B cell (primary cell): ENCODE measurements around the gene CTXND2. TPM values are rescaled to one million over a fixed set of nuclear protein-coding genes. Genes with fewer than 3 reads are reported as not detected.
"Not testable (repeated sequence)": the region's sequence is repeated elsewhere in the genome, so short reads cannot be mapped to it uniquely, and the experiment has no call there.

Experiments
- ATAC-seq: fragments of 200-7000 bp; cut with Tn5 transposase; one replicate; pipeline ENCODE4 v1.10.0; 2021; ENCODE audit warnings: low read depth, mild to moderate bottlenecking, moderate number of reproducible peaks, moderate library complexity
- CTCF ChIA-PET: fragments of 350-600 bp; sonication (Branson Sonifier 250); formaldehyde crosslinking; loops from one replicate; lab custom pipeline; 2021; ENCODE audit warnings: antibody characterized with exemption, inconsistent platforms; lab: Charles Lee
- POLR2A ChIA-PET: fragments of 350-600 bp; sonication (Branson Sonifier 250); formaldehyde crosslinking; loops from one replicate; lab custom pipeline; 2021; ENCODE audit warnings: antibody characterized with exemption; lab: Charles Lee
- DNase-seq: peaks from one replicate; pipeline ENCODE4 v3.0.0; 2013
- H2AFZ ChIP-seq: 2 replicates; pipeline ENCODE4 v1.6.1; 2012; ENCODE audit warnings: mild to moderate bottlenecking, low read depth, low read length; ENCODE audit not compliant: insufficient read depth, poor library complexity, severe bottlenecking
- H3K27ac ChIP-seq, 2 donors: 1 replicate in 1 of 2; 2 replicates in 1 of 2; pipeline ENCODE4 v1.5.1; 2012 to 2013; ENCODE audit warnings: low read length in 2 of 2, mild to moderate bottlenecking in 2 of 2, moderate library complexity in 1 of 2
- H3K27me3 ChIP-seq, 4 experiments: fragments of 200-600 bp in 1 of 4; sonication (generic) in 1 of 4; replicated peaks in 1 of 4; 1 replicate in 2 of 4; 2 replicates in 2 of 4; pipeline versions ENCODE4 v1.6.1 to v1.7.0; 2013 to 2016; ENCODE audit warnings: low read length in 3 of 4, mild to moderate bottlenecking in 2 of 4, mixed read lengths in 1 of 4, moderate library complexity in 1 of 4; ENCODE audit not compliant: insufficient read depth in 4 of 4, control insufficient read depth in 3 of 4; ENCODE audit errors: control extremely low read depth in 1 of 4
- H3K36me3 ChIP-seq, 2 experiments: replicated peaks in 1 of 2; 1 replicate in 1 of 2; 2 replicates in 1 of 2; pipeline versions ENCODE4 v1.6.1 to v1.7.1; 2013; ENCODE audit warnings: low read length in 1 of 2; ENCODE audit not compliant: insufficient read depth in 2 of 2, control insufficient read depth in 1 of 2; ENCODE audit errors: control extremely low read depth in 1 of 2, extremely low read depth in 1 of 2
- H3K4me1 ChIP-seq, 2 donors: fragments of 200-600 bp in 1 of 2; sonication (generic) in 1 of 2; 1 replicate in 1 of 2; 2 replicates in 1 of 2; pipeline versions ENCODE4 v1.5.1 to v1.6.1; 2013 to 2017; ENCODE audit warnings: low read length in 2 of 2; ENCODE audit not compliant: control insufficient read depth in 2 of 2, insufficient read depth in 2 of 2
- H3K4me2 ChIP-seq: replicated peaks from 2 replicates; pipeline ENCODE3; 2012; ENCODE audit warnings: mild to moderate bottlenecking, low read depth, low read length; ENCODE audit not compliant: poor library complexity, severe bottlenecking
- H3K4me3 ChIP-seq, 5 experiments: fragments of 200-600 bp in 1 of 5; sonication (generic) in 1 of 5; 1 replicate in 3 of 5; 2 replicates in 2 of 5; pipeline versions ENCODE4 v1.5.1 to v1.7.0; 2011 to 2016; ENCODE audit warnings: low read length in 4 of 5, mild to moderate bottlenecking in 4 of 5, low read depth in 2 of 5, control low read depth in 1 of 5, moderate library complexity in 1 of 5; ENCODE audit not compliant: insufficient read depth in 1 of 5; ENCODE audit errors: control extremely low read depth in 1 of 5, extremely low read depth in 1 of 5
- H3K79me2 ChIP-seq: fragments of 200-600 bp; sonication (generic); one replicate; pipeline ENCODE4 v1.6.0; 2016; ENCODE audit warnings: low read length; ENCODE audit not compliant: control insufficient read depth, insufficient read depth
- H3K9ac ChIP-seq: fragments of 200-600 bp; sonication (generic); 2 replicates; pipeline ENCODE4 v1.6.1; 2017; ENCODE audit warnings: mild to moderate bottlenecking, low read length, moderate library complexity
- H3K9me3 ChIP-seq, 3 donors: one replicate each; pipeline versions ENCODE4 v1.6.1 to v1.7.1; 2013; ENCODE audit warnings: low read length in 2 of 3; ENCODE audit not compliant: control insufficient read depth in 2 of 3, insufficient read depth in 1 of 3; ENCODE audit errors: control extremely low read depth in 1 of 3
- H4K20me1 ChIP-seq: 2 replicates; pipeline ENCODE4 v1.6.0; 2012; ENCODE audit warnings: mild to moderate bottlenecking, low read length; ENCODE audit not compliant: insufficient read depth, control insufficient read depth, poor library complexity, severe bottlenecking
- H3K27ac Mint-ChIP-seq: one replicate; pipeline ENCODE4 v1.8.0; 2021; ENCODE audit warnings: mixed read lengths
- H3K27me3 Mint-ChIP-seq: one replicate; pipeline ENCODE4 v1.8.0; 2021; ENCODE audit warnings: mixed read lengths
- H3K4me1 Mint-ChIP-seq: one replicate; pipeline ENCODE4 v1.8.0; 2021; ENCODE audit warnings: mixed read lengths
- H3K4me3 Mint-ChIP-seq: one replicate; pipeline ENCODE4 v1.8.0; 2021; ENCODE audit warnings: mixed read lengths
- H3K9me3 Mint-ChIP-seq: one replicate; pipeline ENCODE4 v1.8.0; 2022; ENCODE audit warnings: mixed read lengths; ENCODE audit not compliant: insufficient read depth
- CTCF ChIP-seq: fragments of 200-600 bp; IDR thresholded peaks from one replicate; pipeline ENCODE4 v1.8.0; 2022; ENCODE audit warnings: antibody characterized with exemption, mild to moderate bottlenecking
- EZH2 ChIP-seq: IDR thresholded peaks from 2 replicates; pipeline ENCODE4 v1.6.1; 2012; ENCODE audit warnings: borderline replicate concordance, low read depth, mild to moderate bottlenecking, moderate library complexity, low read length; ENCODE audit not compliant: insufficient read depth, poor library complexity, severe bottlenecking
- WGBS: methylation state at CpG from one replicate; pipeline ENCODE4 v1.1.5; 2013; ENCODE audit warnings: missing lambda C conversion rate; ENCODE audit not compliant: insufficient coverage; 5-methylcytosine and 5-hydroxymethylcytosine counted together
- intact Hi-C: fragments of 100-400 bp; cut with micrococcal nuclease; formaldehyde crosslinking; loops from one replicate; pipeline ENCODE4 v1.10.0; 2022
- polyA plus RNA-seq: library from polyadenylated mRNA; depleted of rRNA; stranded (reverse); fragments of >200 nt; gene quantifications from 2 replicates; pipeline ENCODE4 v1.2.3, GENCODE V29; 2012
- total RNA-seq, 2 donors: library from RNA; stranded (reverse); fragments of 120-200 nt in 1 of 2; gene quantifications; 1 replicate in 1 of 2; 2 replicates in 1 of 2; pipeline versions ENCODE4 v1.2.3 to v1.2.4, GENCODE V29; 2013 to 2022

The CTXND2 gene
- total and polyA plus RNA-seq, 2 donors (not counting 1 experiment from before 2014, with no cell fraction given): not detected

- Histone ChIP-seq H3K79me2 (no peaks in the 10 kb centered on the region), H3K27me3 (no peaks in the 10 kb centered on the region), H3K9me3 (no peaks in the 10 kb centered on the region), H3K4me1 (peaks cover 25 to 26% of the 10 kb centered on the region in 2 donors), H3K4me2 (no peak overlapping the region), H3K27ac (no peak overlapping the region), H4K20me1 (no peaks in the 10 kb centered on the region), H3K4me3 (no peak overlapping the region), H3K36me3 (no peaks in the 10 kb centered on the region), H3K9ac (no peak overlapping the region), H2AFZ (no peak overlapping the region)
- Mint-ChIP-seq H3K9me3 (no peaks in the 10 kb centered on the region), H3K4me1 (peaks cover 24% of the 10 kb centered on the region), H3K27me3 (no peaks in the 10 kb centered on the region), H3K27ac (no peak overlapping the region), H3K4me3 (no peak overlapping the region)
- ChIA-PET CTCF (no interaction called here), POLR2A (interaction anchor here (0.6 kb wide), 1 partner anchor 154 kb away, joined by 3 read pairs; no protein-coding TSS in a partner anchor)
- intact Hi-C loops: no loop called here
- TF ChIP-seq EZH2 (no peak), CTCF (no peak)
- no peak for DNase-seq
- no peak for ATAC-seq
- 100% methylated on average over 2 of the region's 3 CpGs for WGBS
Observed at GRCh38 chr1:150893336-150893913, 6.5 kb downstream of the CTXND2 start.

GRCh38 chr1:150895618-150896017 lies 8.7 kb downstream of the CTXND2 start:
- no peak overlapping the region for H3K4me3 Mint-ChIP-seq
- no peak overlapping the region for H3K27ac Mint-ChIP-seq
- intact Hi-C loops: no loop called here
- DNase-seq: no peak
- WGBS: 97% methylated on average over 4 of the region's 4 CpGs
- H4K20me1 ChIP-seq: no peaks in the 10 kb centered on the region
- no peaks in the 10 kb centered on the region for H3K27me3 Mint-ChIP-seq
- no peaks in the 10 kb centered on the region for H3K79me2 ChIP-seq
- no peak for ATAC-seq
- H3K27ac ChIP-seq: no peak overlapping the region
- no peaks in the 10 kb centered on the region for H3K27me3 ChIP-seq
- H3K4me3 ChIP-seq: no peak overlapping the region
- H3K4me2 ChIP-seq: no peak overlapping the region
- H3K36me3 ChIP-seq: no peaks in the 10 kb centered on the region
- H3K9me3 Mint-ChIP-seq: no peaks in the 10 kb centered on the region
- H3K4me1 ChIP-seq: peaks cover 5 to 10% of the 10 kb centered on the region in 2 donors
- ChIA-PET CTCF (no interaction called here), POLR2A (no interaction called here)
- H3K4me1 Mint-ChIP-seq: peaks cover 8% of the 10 kb centered on the region
- no peak overlapping the region for H2AFZ ChIP-seq
- no peak overlapping the region for H3K9ac ChIP-seq
- H3K9me3 ChIP-seq: no peaks in the 10 kb centered on the region
- TF ChIP-seq EZH2 (no peak), CTCF (no peak)

GRCh38 chr1:150899795-150900194 lies 12.9 kb downstream of the CTXND2 start:
- intact Hi-C loops, DNase-seq, H3K9ac ChIP-seq, H2AFZ ChIP-seq, H3K27ac Mint-ChIP-seq, H3K36me3 ChIP-seq, H3K4me1 Mint-ChIP-seq, H3K4me3 Mint-ChIP-seq, H3K4me2 ChIP-seq, H3K27me3 Mint-ChIP-seq, H3K9me3 ChIP-seq, H3K4me3 ChIP-seq, H3K27me3 ChIP-seq, H3K79me2 ChIP-seq, H4K20me1 ChIP-seq, H3K4me1 ChIP-seq, ATAC-seq, POLR2A ChIA-PET, H3K9me3 Mint-ChIP-seq, H3K27ac ChIP-seq: not testable (repeated sequence)
- WGBS: 93% methylated on average over 8 of the region's 8 CpGs
- CTCF ChIA-PET: interaction anchor here (1.1 kb wide), 1 partner anchor 9 kb away, joined by 3 read pairs; no protein-coding TSS in a partner anchor
